MM.1S (cell line): ENCODE results near the gene CHST13.

ENCODE experiments used
- CTCF ChIP-seq: fragments of 300-600 bp; sonication (generic); IDR thresholded peaks from 2 replicates; pipeline ENCODE4 v1.5.1; 2016; ENCODE audit warnings: antibody characterized with exemption, low read length, mixed read lengths
- EZH2 ChIP-seq: fragments of 300-600 bp; sonication (generic); optimal IDR thresholded peaks from 2 replicates; pipeline ENCODE3; 2017; ENCODE audit warnings: low read depth, mild to moderate bottlenecking, antibody characterized with exemption, low read length, mixed read lengths
- EZH2phosphoT487 ChIP-seq: fragments of 300-600 bp; sonication (generic); IDR thresholded peaks from 2 replicates; pipeline ENCODE4 v1.6.1; 2018; ENCODE audit warnings: antibody characterized with exemption, low read length

GRCh38 chr3:126516152-126516935 lies 7.6 kb upstream of the CHST13 start:
- no peak for TF ChIP-seq CTCF
- TF ChIP-seq EZH2 = no peak
- TF ChIP-seq EZH2phosphoT487 = no peak
